Endothelial cell of umbilical vein (primary cell): ENCODE results near the gene NFATC1. TPM values are rescaled to one million over a fixed set of nuclear protein-coding genes. Genes with fewer than 3 reads are reported as not detected.

Source experiments
- BruUV-seq: library from RNA; stranded (reverse); fragments of 400-500 nt; replicated peaks from 2 replicates; lab custom pipeline; 2021; lab: Mats Ljungman, UMichigan
- CTCF ChIA-PET: fragments of 300-600, 350-600 bp; sonication (Branson Sonifier 250); formaldehyde crosslinking; loops from one replicate; lab custom pipeline; 2021; ENCODE audit warnings: antibody characterized with exemption, inconsistent platforms; lab: Charles Lee
- POLR2A ChIA-PET: fragments of 300-600, 350-600 bp; sonication (Branson Sonifier 250); formaldehyde crosslinking; loops from one replicate; lab custom pipeline; 2021; ENCODE audit warnings: antibody characterized with exemption, inconsistent platforms; lab: Charles Lee
- DNase-seq: peaks from one replicate; pipeline ENCODE4 v3.0.0-alpha.2; 2011; ENCODE audit warnings: low read depth, low spot score
- FAIRE-seq: peaks from 2 replicates; lab custom pipeline; 2011; peaks lifted over from hg19 to GRCh38; lab: Jason Lieb, UNC
- H2AFZ ChIP-seq: 2 replicates; pipeline ENCODE4 v1.6.0; 2012; ENCODE audit warnings: low read depth, low read length, control low read depth, inconsistent platforms
- H3K27ac ChIP-seq: 2 replicates; pipeline ENCODE4 v1.5.1; 2011; ENCODE audit warnings: low read depth, mild to moderate bottlenecking, control low read depth, low read length, moderate library complexity; ENCODE audit not compliant: insufficient read depth
- H3K27me3 ChIP-seq, 2 experiments: 2 replicates each; pipeline versions ENCODE4 v1.6.0 to v1.6.1; 2011; ENCODE audit warnings: low read length in 2 of 2, mixed read lengths in 1 of 2; ENCODE audit not compliant: control insufficient read depth in 2 of 2, insufficient read depth in 2 of 2
- H3K36me3 ChIP-seq, 2 experiments: 2 replicates in 1 of 2; 3 replicates in 1 of 2; pipeline ENCODE4 v1.5.1; 2011; ENCODE audit warnings: low read length in 2 of 2, mild to moderate bottlenecking in 1 of 2, moderate library complexity in 1 of 2; ENCODE audit not compliant: control insufficient read depth in 2 of 2, insufficient read depth in 2 of 2; ENCODE audit errors: extremely low read depth in 1 of 2
- H3K4me1 ChIP-seq: 3 replicates; pipeline ENCODE4 v1.5.1; 2011; ENCODE audit warnings: mild to moderate bottlenecking, low read length; ENCODE audit not compliant: control insufficient read depth, insufficient read depth; ENCODE audit errors: extremely low read depth
- H3K4me2 ChIP-seq: 2 replicates; pipeline ENCODE4 v1.6.1; 2011; ENCODE audit warnings: low read length, control low read depth, mixed read lengths; ENCODE audit not compliant: insufficient read depth
- H3K4me3 ChIP-seq, 3 experiments: fragments of 200-600 bp in 1 of 3; sonication (generic), shearing (Covaris generic) in 1 of 3; replicated peaks in 1 of 3; 2 replicates each; pipeline ENCODE4 v1.5.1; 2011 to 2016; ENCODE audit warnings: control low read depth in 3 of 3, low read length in 3 of 3, mild to moderate bottlenecking in 2 of 3, inconsistent platforms in 1 of 3, low read depth in 1 of 3, moderate library complexity in 1 of 3; ENCODE audit not compliant: insufficient read depth in 1 of 3
- H3K79me2 ChIP-seq: 2 replicates; pipeline ENCODE4 v1.6.0; 2012; ENCODE audit warnings: low read length, inconsistent platforms; ENCODE audit not compliant: control insufficient read depth, insufficient read depth
- H3K9ac ChIP-seq: replicated peaks from 2 replicates; pipeline ENCODE3; 2011; ENCODE audit warnings: low read length, control low read depth; ENCODE audit not compliant: insufficient read depth; ENCODE audit errors: extremely low read depth
- H3K9me1 ChIP-seq: replicated peaks from 3 replicates; pipeline ENCODE4 v1.6.0; 2011; ENCODE audit warnings: mild to moderate bottlenecking, low read length; ENCODE audit not compliant: control insufficient read depth, insufficient read depth; ENCODE audit errors: extremely low read depth
- H3K9me3 ChIP-seq: replicated peaks from 2 replicates; pipeline ENCODE4 v1.5.1; 2012; ENCODE audit warnings: low read length, inconsistent platforms; ENCODE audit not compliant: control insufficient read depth, insufficient read depth
- H4K20me1 ChIP-seq: replicated peaks from 2 replicates; pipeline ENCODE3; 2011; ENCODE audit warnings: mild to moderate bottlenecking, low read length; ENCODE audit not compliant: control insufficient read depth, insufficient read depth; ENCODE audit errors: extremely low read depth
- CTCF ChIP-seq, 2 donors: IDR thresholded peaks; 1 replicate in 1 of 2; 2 replicates in 1 of 2; pipeline ENCODE4 v1.5.1; 2011; ENCODE audit warnings: low read length in 2 of 2, mild to moderate bottlenecking in 2 of 2, moderate library complexity in 2 of 2, control low read depth in 1 of 2, inconsistent platforms in 1 of 2, low read depth in 1 of 2; ENCODE audit not compliant: insufficient read depth in 1 of 2; ENCODE audit errors: extremely low read depth in 1 of 2
- EZH2 ChIP-seq: IDR thresholded peaks from 2 replicates; pipeline ENCODE4 v1.6.1; 2012; ENCODE audit warnings: borderline replicate concordance, low read depth, mild to moderate bottlenecking, moderate library complexity, low read length, inconsistent platforms; ENCODE audit not compliant: severe bottlenecking
- FOS ChIP-seq: IDR thresholded peaks from 2 replicates; pipeline ENCODE4 v1.6.1; 2011; ENCODE audit warnings: mild to moderate bottlenecking, low read length, moderate library complexity, borderline replicate concordance; ENCODE audit not compliant: insufficient read depth
- GATA2 ChIP-seq: IDR thresholded peaks from 2 replicates; pipeline ENCODE4 v1.7.0; 2011; ENCODE audit warnings: low read depth, mild to moderate bottlenecking, moderate library complexity, mixed read lengths, low read length; ENCODE audit not compliant: insufficient read length, insufficient read depth
- JUN ChIP-seq: IDR thresholded peaks from 2 replicates; pipeline ENCODE4 v1.6.1; 2011; ENCODE audit warnings: borderline replicate concordance, low read depth; ENCODE audit not compliant: insufficient read length, insufficient read depth
- MYC ChIP-seq: IDR thresholded peaks from one replicate; pipeline ENCODE4 v1.6.1; 2011; ENCODE audit warnings: mild to moderate bottlenecking, low read depth, low read length
- POLR2A ChIP-seq: IDR thresholded peaks from 2 replicates; pipeline ENCODE4 v1.6.1; 2012; ENCODE audit warnings: low read depth, mild to moderate bottlenecking, control low read depth, low read length
- POLR2AphosphoS5 ChIP-seq: IDR thresholded peaks from 2 replicates; pipeline ENCODE4 v1.6.1; 2012; ENCODE audit warnings: low read depth, mild to moderate bottlenecking, control low read depth, low read length, moderate library complexity; ENCODE audit not compliant: insufficient read depth
- dilution Hi-C: fragments of 300-500 bp; cut with MboI; formaldehyde crosslinking; loops from one replicate; pipeline ENCODE4 v1.15.0; 2019; ENCODE audit warnings: low sequenced_read_pairs; ENCODE audit not compliant: extremely low pct_ligation_motif_present
- intact Hi-C: fragments of 100-400 bp; cut with micrococcal nuclease; formaldehyde crosslinking; loops from one replicate; pipeline ENCODE4 v1.10.0; 2022
- polyA plus RNA-seq, 4 experiments: library from polyadenylated mRNA; depleted of rRNA in 3 of 4; stranded (reverse) in 3 of 4; unstranded in 1 of 4; fragments of >200 nt; gene quantifications; 2 replicates each; pipeline versions ENCODE4 v1.2.1 to v1.2.3, GENCODE V29; 2011 to 2012; ENCODE audit warnings: missing spikeins in 1 of 4
- total RNA-seq: library from RNA; stranded (reverse); gene quantifications from 2 replicates; pipeline ENCODE4 v1.2.3, GENCODE V29; 2021
- TF ChIP-seq, protein P1 (sequence below): IDR thresholded peaks from 2 replicates; pipeline ENCODE4 v1.6.1; 2011; ENCODE audit not compliant: insufficient read depth, insufficient read length

Gene NFATC1
- total and polyA plus RNA-seq, 2 donors (not counting 3 experiments of a cell fraction or from before 2014, with no cell fraction given): 11.1 to 30.0 TPM

DNA sequence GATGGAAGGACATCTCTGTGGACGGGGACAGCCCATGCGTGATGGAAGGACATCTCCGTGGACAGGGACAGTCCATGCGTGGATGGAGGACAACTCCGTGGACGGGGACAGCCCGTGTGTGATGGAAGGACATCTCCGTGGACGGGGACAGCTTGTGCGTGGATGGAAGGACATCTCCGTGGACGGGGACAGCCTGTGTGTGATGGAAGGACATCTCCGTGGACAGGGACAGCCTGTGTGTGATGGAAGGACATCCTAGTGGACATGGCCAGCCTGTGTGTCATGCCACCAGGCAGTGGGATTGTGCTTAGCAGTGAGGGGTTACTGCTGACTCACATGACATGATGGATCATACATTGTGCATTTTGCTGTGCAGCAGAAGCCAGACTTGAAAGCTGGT lies 30.0 kb upstream of the NFATC1 start:
- TF ChIP-seq MYC (no peak), CTCF (IDR thresholded peaks at IDR 0.05; ENCODE audit: extremely low read depth in 1 of 2, insufficient read depth in 1 of 2, low read depth in 1 of 2, low read length in 2 of 2) (no peak), GATA2 (no peak), FOS (no peak), POLR2A (no peak), EZH2 (no peak), POLR2AphosphoS5 (no peak), JUN (no peak)
- TF ChIP-seq, protein P1, sequence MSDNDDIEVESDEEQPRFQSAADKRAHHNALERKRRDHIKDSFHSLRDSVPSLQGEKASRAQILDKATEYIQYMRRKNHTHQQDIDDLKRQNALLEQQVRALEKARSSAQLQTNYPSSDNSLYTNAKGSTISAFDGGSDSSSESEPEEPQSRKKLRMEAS: no peak
- intact Hi-C loops: no loop called here
- ChIA-PET CTCF (interaction anchor here (0.9 kb wide), 1 partner anchor 13 kb away, joined by 3 read pairs; no protein-coding TSS in a partner anchor), POLR2A (no interaction called here)
- Histone ChIP-seq H4K20me1 (no peaks in the 10 kb centered on the region), H3K27me3 (no peaks in the 10 kb centered on the region), H3K79me2 (no peaks in the 10 kb centered on the region), H3K36me3 (peaks cover 0 to 4% of the 10 kb centered on the region in 2 experiments), H3K4me1 (peaks cover 9% of the 10 kb centered on the region), H3K4me3 (no peak overlapping the region), H3K27ac (no peak overlapping the region), H3K9me3 (no peaks in the 10 kb centered on the region), H3K4me2 (no peak overlapping the region), H3K9me1 (no peaks in the 10 kb centered on the region), H3K9ac (no peak overlapping the region), H2AFZ (no peak overlapping the region)
- dilution Hi-C loops: no loop called here
- BruUV-seq: no TSS peak
- DNase-seq: no peak
- no peak for FAIRE-seq
